K562 (cell line): ENCODE results near the gene CDH20.

Experiments used
- CAMTA2 ChIP-seq: fragments of 250-450 bp; sonication (Bioruptor Pico); conservative IDR thresholded peaks from 2 replicates; pipeline ENCODE4 v1.5.1; 2022
- CBFA2T2 ChIP-seq: fragments of 450-650 bp; conservative IDR thresholded peaks from 2 replicates; pipeline ENCODE4 v1.6.1; 2017; ENCODE audit warnings: mild to moderate bottlenecking
- CREB1 ChIP-seq, 2 experiments: sonication (generic) in 1 of 2; formaldehyde crosslinking in 1 of 2; IDR thresholded peaks; 2 replicates each; pipeline versions ENCODE4 v1.6.1 to v1.8.0; 2012 to 2022; ENCODE audit warnings: inconsistent platforms in 1 of 2, mild to moderate bottlenecking in 1 of 2, missing genetic modification reagents in 1 of 2, moderate library complexity in 1 of 2
- HNRNPL ChIP-seq: fragments of 200-400 bp; formaldehyde crosslinking; IDR thresholded peaks from 2 replicates; pipeline ENCODE4 v1.6.1; 2017; ENCODE audit warnings: low read depth, mild to moderate bottlenecking, low read length
- MCM5 ChIP-seq: fragments of 450-650 bp; IDR thresholded peaks from 2 replicates; pipeline ENCODE4 v1.6.1; 2016; ENCODE audit warnings: low read depth
- PML ChIP-seq: IDR thresholded peaks from 2 replicates; pipeline ENCODE4 v1.6.1; 2012; ENCODE audit warnings: low read length, inconsistent platforms
- RCOR1 ChIP-seq, 2 experiments: IDR thresholded peaks; 2 replicates each; pipeline ENCODE4 v1.6.1; 2012; ENCODE audit warnings: low read depth in 2 of 2, low read length in 2 of 2, borderline replicate concordance in 1 of 2, improper control_type of control experiment in 1 of 2
- SRF ChIP-seq, 2 experiments: fragments of 250-450, 450-650 bp in 1 of 2; sonication (Bioruptor Pico) in 1 of 2; sonication (generic) in 1 of 2; formaldehyde crosslinking; IDR thresholded peaks; 2 replicates each; pipeline versions ENCODE4 v1.5.0 to v1.5.1; 2020 to 2022; ENCODE audit warnings: mild to moderate bottlenecking in 1 of 2, missing genetic modification reagents in 1 of 2
- TF ChIP-seq, protein P1 (sequence below), 2 experiments: IDR thresholded peaks in 1 of 2; conservative IDR thresholded peaks in 1 of 2; 2 replicates each; pipeline ENCODE4 v1.6.1; 2016; ENCODE audit warnings: low read depth in 2 of 2, mild to moderate bottlenecking in 1 of 2, missing compliant biosample characterization in 1 of 2, missing genetic modification characterization in 1 of 2, moderate library complexity in 1 of 2
- TF ChIP-seq, protein P2 (sequence below), 3 experiments: IDR thresholded peaks in 2 of 3; conservative IDR thresholded peaks in 1 of 3; 2 replicates each; pipeline ENCODE4 v1.5.1; 2011 to 2012; ENCODE audit warnings: low read length in 3 of 3, mild to moderate bottlenecking in 3 of 3, control low read depth in 2 of 3, improper control_type of control experiment in 1 of 3, inconsistent platforms in 1 of 3, low read depth in 1 of 3, mixed read lengths in 1 of 3, moderate library complexity in 1 of 3; ENCODE audit not compliant: insufficient read depth in 2 of 3
- TF ChIP-seq, protein P3 (sequence below), 2 experiments: IDR thresholded peaks; 2 replicates each; pipeline ENCODE4 v1.6.1; 2011; ENCODE audit warnings: borderline replicate concordance in 1 of 2, control low read depth in 1 of 2, low read depth in 1 of 2, low read length in 1 of 2, mild to moderate bottlenecking in 1 of 2, mixed read lengths in 1 of 2, moderate library complexity in 1 of 2; ENCODE audit not compliant: insufficient read depth in 1 of 2, insufficient read length in 1 of 2, poor library complexity in 1 of 2, severe bottlenecking in 1 of 2; ENCODE audit errors: extremely low read depth in 1 of 2
- TF ChIP-seq, protein P4 (sequence below): sonication (generic); formaldehyde crosslinking; IDR thresholded peaks from 2 replicates; pipeline ENCODE4 v1.8.0; 2022; ENCODE audit warnings: mild to moderate bottlenecking, missing genetic modification reagents

DNA sequence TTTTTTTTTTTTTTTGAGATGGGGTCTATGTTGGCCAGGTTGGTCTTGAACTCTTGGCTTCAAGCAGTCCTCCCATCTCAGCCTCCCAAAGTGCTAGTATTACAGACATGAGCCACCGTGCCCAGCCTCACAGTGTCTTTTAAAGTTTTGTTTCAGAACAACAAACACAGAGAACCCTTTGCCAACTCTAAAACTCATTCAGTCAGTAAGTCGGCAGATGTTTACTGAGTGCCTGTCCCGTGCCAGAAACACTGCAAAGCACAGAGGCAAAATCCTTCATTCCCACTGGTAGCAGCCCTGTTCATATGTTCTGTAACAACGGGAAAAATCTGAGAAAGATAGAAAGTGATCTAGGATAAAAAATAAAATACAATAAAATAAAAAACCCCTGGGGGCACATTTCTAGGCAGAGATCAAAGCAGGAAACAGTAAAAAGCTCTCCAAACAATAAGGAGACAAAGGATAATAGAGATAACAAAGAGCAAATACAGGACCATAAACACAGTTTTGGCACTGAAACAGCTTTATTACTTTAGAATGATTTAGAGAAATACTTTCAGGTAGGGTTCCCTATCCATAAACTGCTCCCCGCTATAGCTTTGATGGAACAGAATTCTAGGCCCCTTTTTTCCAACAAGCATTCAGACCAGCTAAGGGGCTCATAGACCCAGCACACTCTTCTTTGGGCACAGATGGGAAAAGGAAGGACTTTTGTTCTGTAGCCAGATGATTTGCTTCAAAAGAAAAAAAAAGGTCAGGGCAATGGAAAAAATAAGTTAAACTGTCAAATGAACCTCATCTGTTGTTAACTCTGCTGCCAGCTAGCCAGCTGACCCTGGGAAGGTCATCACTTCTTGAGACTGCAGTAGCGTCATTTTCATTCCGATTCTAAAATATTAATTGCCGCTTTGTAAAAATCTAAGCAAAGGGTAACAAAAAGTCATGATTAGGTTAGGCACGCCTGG, 212.3 kb downstream of the CDH20 start:
- TF ChIP-seq MCM5: no peak
- TF ChIP-seq, protein P1, sequence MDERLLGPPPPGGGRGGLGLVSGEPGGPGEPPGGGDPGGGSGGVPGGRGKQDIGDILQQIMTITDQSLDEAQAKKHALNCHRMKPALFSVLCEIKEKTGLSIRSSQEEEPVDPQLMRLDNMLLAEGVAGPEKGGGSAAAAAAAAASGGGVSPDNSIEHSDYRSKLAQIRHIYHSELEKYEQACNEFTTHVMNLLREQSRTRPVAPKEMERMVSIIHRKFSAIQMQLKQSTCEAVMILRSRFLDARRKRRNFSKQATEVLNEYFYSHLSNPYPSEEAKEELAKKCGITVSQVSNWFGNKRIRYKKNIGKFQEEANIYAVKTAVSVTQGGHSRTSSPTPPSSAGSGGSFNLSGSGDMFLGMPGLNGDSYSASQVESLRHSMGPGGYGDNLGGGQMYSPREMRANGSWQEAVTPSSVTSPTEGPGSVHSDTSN (CRISPR knock-in tag; IDR thresholded peaks at IDR 0.05; ENCODE audit: low read depth): no peak
- TF ChIP-seq, protein P1 (tag; conservative IDR thresholded peaks at IDR 0.05; ENCODE audit: low read depth): no peak
- no peak for TF ChIP-seq HNRNPL
- no peak for TF ChIP-seq CBFA2T2
- no peak for TF ChIP-seq RCOR1 (IDR thresholded peaks at IDR 0.05; ENCODE audit: borderline replicate concordance in 1 of 2, low read depth in 2 of 2, low read length in 2 of 2)
- TF ChIP-seq, protein P2, sequence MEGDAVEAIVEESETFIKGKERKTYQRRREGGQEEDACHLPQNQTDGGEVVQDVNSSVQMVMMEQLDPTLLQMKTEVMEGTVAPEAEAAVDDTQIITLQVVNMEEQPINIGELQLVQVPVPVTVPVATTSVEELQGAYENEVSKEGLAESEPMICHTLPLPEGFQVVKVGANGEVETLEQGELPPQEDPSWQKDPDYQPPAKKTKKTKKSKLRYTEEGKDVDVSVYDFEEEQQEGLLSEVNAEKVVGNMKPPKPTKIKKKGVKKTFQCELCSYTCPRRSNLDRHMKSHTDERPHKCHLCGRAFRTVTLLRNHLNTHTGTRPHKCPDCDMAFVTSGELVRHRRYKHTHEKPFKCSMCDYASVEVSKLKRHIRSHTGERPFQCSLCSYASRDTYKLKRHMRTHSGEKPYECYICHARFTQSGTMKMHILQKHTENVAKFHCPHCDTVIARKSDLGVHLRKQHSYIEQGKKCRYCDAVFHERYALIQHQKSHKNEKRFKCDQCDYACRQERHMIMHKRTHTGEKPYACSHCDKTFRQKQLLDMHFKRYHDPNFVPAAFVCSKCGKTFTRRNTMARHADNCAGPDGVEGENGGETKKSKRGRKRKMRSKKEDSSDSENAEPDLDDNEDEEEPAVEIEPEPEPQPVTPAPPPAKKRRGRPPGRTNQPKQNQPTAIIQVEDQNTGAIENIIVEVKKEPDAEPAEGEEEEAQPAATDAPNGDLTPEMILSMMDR (IDR thresholded peaks at IDR 0.05 in 2 of 3, conservative IDR thresholded peaks at IDR 0.05 in 1 of 3; ENCODE audit: insufficient read depth in 2 of 3, low read depth in 1 of 3, low read length in 3 of 3): no peak
- TF ChIP-seq, protein P3, sequence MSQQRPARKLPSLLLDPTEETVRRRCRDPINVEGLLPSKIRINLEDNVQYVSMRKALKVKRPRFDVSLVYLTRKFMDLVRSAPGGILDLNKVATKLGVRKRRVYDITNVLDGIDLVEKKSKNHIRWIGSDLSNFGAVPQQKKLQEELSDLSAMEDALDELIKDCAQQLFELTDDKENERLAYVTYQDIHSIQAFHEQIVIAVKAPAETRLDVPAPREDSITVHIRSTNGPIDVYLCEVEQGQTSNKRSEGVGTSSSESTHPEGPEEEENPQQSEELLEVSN (IDR thresholded peaks at IDR 0.05; ENCODE audit: borderline replicate concordance in 1 of 2, extremely low read depth in 1 of 2, insufficient read depth in 1 of 2, insufficient read length in 1 of 2, low read depth in 1 of 2, low read length in 1 of 2, poor library complexity in 1 of 2, severe bottlenecking in 1 of 2): no peak
- no peak for TF ChIP-seq CAMTA2 (CRISPR knock-in tag)
- no peak for TF ChIP-seq PML
- no peak for TF ChIP-seq SRF (CRISPR knock-in tag; IDR thresholded peaks at IDR 0.05)
- TF ChIP-seq CREB1 (IDR thresholded peaks at IDR 0.05): no peak
- TF ChIP-seq CREB1 (CRISPR knock-in tag; IDR thresholded peaks at IDR 0.05): no peak
- TF ChIP-seq, protein P4, sequence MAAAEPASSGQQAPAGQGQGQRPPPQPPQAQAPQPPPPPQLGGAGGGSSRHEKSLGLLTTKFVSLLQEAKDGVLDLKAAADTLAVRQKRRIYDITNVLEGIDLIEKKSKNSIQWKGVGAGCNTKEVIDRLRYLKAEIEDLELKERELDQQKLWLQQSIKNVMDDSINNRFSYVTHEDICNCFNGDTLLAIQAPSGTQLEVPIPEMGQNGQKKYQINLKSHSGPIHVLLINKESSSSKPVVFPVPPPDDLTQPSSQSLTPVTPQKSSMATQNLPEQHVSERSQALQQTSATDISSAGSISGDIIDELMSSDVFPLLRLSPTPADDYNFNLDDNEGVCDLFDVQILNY: no peak
